SU-DHL-6 (cell line): ENCODE measurements around the gene WWOX.

Experiments
- CTCF ChIP-seq: fragments of 200-600 bp; sonication (generic); IDR thresholded peaks from one replicate; pipeline ENCODE4 v1.5.1; 2017; ENCODE audit warnings: antibody characterized with exemption, mild to moderate bottlenecking, low read length, moderate library complexity; ENCODE audit not compliant: insufficient read depth, poor library complexity, severe bottlenecking
- EZH2phosphoT487 ChIP-seq: fragments of 200-600 bp; sonication (generic), shearing (Covaris generic); conservative IDR thresholded peaks from 2 replicates; pipeline ENCODE4 v1.6.1; 2018; ENCODE audit warnings: mild to moderate bottlenecking, antibody characterized with exemption, low read length, moderate library complexity, mixed read lengths

GRCh38 chr16:79171931-79172705 lies 1072.7 kb downstream of the WWOX start:
- TF ChIP-seq CTCF (no peak), EZH2phosphoT487 (no peak)
